Measurements from ENCODE around the gene SCN1B.
"Not testable (repeated sequence)": the region's sequence is repeated elsewhere in the genome, so short reads cannot be mapped to it uniquely, and the experiment has no call there.

Gene SCN1B

GRCh38 chr19:35017507-35017906 is 12.8 kb upstream of the SCN1B start:
- DNase-seq (ENCODE audit: low read depth), result no peak

- no peak for DNase-seq (ENCODE audit: low read depth)
Measured at GRCh38 chr19:35018379-35018778, 11.9 kb upstream of the SCN1B start.

- DNase-seq (ENCODE audit: low read depth), result no peak
Measured at GRCh38 chr19:35019144-35019543, 11.1 kb upstream of the SCN1B start.

- no peak for DNase-seq (ENCODE audit: low read depth)
Measured at GRCh38 chr19:35021016-35021415, 9.3 kb upstream of the SCN1B start.

GRCh38 chr19:35021596-35021995 is 8.7 kb upstream of the SCN1B start:
- DNase-seq (ENCODE audit: low read depth), result no peak

- no peak for DNase-seq (ENCODE audit: low read depth)
Measured at GRCh38 chr19:35022460-35022859, 7.8 kb upstream of the SCN1B start.

GRCh38 chr19:35023428-35023827 is 6.8 kb upstream of the SCN1B start:
- DNase-seq (ENCODE audit: low read depth), result no peak

GRCh38 chr19:35024095-35024494 is 6.2 kb upstream of the SCN1B start:
- DNase-seq (ENCODE audit: low read depth), result no peak

- no peak for DNase-seq (ENCODE audit: low read depth)
Measured at GRCh38 chr19:35025969-35026368, 4.3 kb upstream of the SCN1B start.

- no peak for DNase-seq (ENCODE audit: low read depth)
Measured at GRCh38 chr19:35026418-35026817, 3.9 kb upstream of the SCN1B start.

GRCh38 chr19:35027009-35027408 is 3.3 kb upstream of the SCN1B start:
- DNase-seq (ENCODE audit: low read depth), result no peak

GRCh38 chr19:35027851-35028599 is 2.2 kb upstream of the SCN1B start:
- no peak for DNase-seq (ENCODE audit: low read depth)

- DNase-seq (ENCODE audit: low read depth), result not testable (repeated sequence)
Measured at GRCh38 chr19:35028600-35028885, 1.7 kb upstream of the SCN1B start.

GRCh38 chr19:35029275-35029736 is 964 bp upstream of the SCN1B start:
- DNase-seq (ENCODE audit: low read depth), result not testable (repeated sequence)

GRCh38 chr19:35029737-35030256 is 473 bp upstream of the SCN1B start:
- no peak for DNase-seq (ENCODE audit: low read depth)

- DNase-seq (ENCODE audit: low read depth), result no peak
Measured at GRCh38 chr19:35031072-35031881, 1.0 kb downstream of the SCN1B start.

GRCh38 chr19:35032356-35032865 is 2.1 kb downstream of the SCN1B start:
- no peak for DNase-seq (ENCODE audit: low read depth)

- DNase-seq (ENCODE audit: low read depth), result no peak
Measured at GRCh38 chr19:35033067-35034004, 3.1 kb downstream of the SCN1B start.

- DNase-seq (ENCODE audit: low read depth), result no peak
Measured at GRCh38 chr19:35034005-35034502, 3.8 kb downstream of the SCN1B start.

- no peak for DNase-seq (ENCODE audit: low read depth)
Measured at GRCh38 chr19:35034588-35035382, 4.5 kb downstream of the SCN1B start.
